GM18861 (cell line): ENCODE data around the gene TTR.
A peak's percentile ranks its signal among the peaks of the same experiment; 100 is the strongest.

ENCODE experiments used
- ATAC-seq: cut with Tn5 transposase; IDR thresholded peaks from one replicate; pipeline ENCODE4 v1.9.1; 2021; ENCODE audit not compliant: unreplicated experiment

TTR gene

DNA sequence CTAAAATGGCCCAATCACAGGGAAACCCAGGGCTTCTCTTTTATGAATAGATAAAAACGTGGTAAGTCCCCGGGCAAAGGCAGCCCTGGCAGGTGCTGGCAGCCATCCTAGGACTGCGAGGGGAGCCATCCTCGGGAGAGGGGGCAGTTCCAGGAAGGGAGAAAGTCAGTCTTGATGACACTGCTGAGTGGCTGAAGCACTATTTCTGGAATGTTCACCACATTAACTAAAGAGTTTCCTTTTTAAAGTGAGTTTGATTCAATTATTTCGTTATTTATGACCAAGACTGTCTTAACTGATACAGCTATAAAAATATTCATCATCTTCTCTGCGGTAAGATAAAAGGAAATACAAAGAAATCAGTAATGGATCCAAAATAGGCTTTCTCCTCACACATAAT is 20.4 kb downstream of the TTR start:
- no peak for ATAC-seq

DNA sequence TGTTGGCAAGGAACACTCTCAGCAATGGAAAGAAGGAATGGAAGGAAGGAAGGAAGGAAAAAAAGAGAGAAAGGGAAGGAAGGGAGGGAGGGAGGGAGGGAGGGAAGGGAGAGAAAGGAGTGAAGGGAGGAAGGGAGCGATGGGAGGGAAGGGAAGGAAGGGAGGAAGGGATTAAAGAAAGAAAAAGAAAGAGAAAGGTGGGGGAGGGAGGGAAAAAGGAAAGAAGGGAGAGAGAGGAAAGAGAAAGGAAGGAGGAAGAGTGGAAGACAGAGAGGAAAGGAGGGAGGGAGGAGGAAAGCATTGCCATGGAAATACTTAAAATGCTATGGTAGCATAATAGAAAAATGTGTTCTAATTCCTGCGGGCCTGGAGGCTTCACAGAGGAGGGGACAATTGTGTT is 22.4 kb downstream of the TTR start:
- ATAC-seq = no peak

DNA sequence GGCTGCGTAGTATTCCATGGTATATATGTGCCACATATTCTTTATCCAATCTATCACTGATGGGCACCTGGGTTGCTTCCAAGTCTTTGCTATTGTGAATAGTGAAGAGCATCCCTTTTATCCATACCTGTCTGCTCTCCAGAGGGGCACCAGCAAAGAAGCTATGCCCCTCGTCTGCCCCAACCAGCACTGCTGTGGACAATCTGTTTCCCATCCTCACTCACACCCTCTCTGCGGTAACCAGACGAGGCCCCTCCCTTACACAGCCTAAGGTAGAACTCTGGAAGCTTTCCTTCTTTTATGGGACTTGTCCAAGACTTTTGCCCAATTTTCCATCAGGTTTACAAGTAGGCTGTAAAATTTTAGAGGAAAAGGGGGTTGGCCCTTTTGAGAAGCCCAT is 24.9 kb downstream of the TTR start:
- ATAC-seq = no peak

DNA sequence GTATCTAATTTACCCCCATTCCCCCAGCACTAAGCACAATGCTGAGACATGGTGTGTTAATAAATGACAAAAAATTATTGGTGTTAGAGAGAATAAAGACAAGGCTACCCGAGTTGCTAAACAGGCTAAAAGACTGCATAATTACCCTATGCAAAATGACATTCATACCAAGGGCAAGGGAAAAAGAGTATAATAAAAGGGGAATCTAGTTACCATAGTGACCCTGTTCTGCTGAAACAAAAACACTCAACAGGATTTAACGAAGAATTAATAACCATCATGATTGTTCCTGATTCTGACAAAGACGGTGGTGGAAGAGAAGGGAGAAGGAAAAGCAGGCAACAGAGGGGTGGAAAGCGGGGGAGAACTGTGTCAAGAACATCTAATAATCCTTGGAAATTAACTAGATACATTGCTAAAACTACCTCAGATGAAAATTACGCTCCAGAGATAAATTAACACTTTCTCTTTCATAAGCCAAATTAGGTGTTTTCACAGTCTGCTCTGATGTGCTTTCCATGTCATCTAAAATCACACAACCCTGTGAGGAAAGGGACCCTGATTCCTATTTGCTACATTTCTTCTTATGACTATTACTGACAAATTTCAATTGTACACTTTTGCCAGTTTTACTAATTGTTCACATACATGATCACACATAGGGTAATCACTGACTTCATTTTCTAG is 25.5 kb downstream of the TTR start:
- ATAC-seq = no peak

DNA sequence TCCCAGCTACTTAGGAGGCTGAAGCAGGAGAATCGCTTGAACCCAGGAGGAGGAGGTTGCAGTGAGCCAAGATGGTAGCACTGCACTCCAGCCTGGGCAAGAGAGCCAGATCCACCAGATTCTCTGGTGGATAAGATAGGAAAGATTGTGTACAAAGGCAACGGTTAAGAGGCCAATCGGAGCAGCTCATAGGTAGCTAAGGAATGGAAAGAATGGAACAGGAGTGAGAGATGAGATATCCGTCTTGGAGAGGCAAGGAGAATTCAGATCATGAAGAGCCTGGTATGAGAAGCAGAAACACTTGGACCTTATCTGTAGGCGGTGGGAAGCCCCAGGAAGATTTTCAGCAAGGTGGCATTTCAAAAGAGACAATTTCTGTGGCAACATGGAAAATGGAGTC is 27.1 kb downstream of the TTR start:
- ATAC-seq = no peak

DNA sequence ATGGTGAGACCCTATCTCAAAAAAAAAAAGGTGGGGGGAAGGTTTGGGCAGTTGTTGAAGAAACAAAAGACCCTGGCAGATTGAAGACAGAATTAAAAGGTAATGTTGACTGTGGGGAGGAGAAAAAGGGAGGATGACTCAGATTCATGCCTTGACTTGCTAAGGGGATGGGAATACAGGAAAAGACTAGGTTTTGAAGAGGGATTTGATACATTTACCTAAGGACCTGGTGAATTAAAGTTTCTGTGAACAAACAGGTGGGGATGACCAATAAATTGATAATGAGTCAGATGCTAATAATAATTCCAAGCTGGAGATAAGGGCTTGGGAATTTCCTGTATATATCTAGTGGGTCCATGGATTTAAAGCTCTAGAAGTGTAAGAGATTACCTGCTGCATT is 27.6 kb downstream of the TTR start:
- ATAC-seq = no peak

DNA sequence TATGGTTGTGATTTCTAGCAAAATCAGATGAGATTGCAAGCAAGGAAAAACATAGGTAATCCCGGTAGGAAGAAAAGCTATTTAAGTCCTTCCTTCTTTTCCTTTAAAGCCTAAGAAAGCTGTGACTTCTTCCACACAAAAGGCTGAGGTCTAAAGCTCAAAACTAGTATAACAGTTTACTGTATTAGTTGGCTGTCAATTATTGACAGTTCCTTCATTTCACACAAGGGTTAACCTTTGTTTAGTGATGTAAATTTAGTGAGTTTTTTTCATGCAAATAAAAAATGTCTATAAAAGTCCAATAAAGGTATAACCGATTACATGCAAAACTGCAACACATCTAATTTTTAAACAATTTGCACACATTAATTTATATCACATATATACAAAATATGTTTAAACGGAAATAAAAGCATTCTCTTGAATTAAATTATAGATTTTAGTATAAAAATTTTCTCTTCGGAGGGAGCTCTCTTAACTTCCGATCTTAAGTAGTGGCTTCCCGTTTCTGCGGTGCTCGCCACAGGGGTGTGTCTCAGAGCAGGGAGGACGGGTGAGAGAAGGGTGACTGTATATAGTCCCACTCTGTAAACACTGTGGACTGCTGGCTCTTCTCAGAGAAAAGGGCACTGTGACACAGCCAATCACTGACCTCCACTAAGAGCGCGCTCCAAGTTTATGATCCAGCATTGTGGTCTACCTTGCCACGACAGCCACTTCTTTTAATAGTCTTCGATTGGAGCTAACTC is 33.4 kb downstream of the TTR start:
- ATAC-seq = no peak

DNA sequence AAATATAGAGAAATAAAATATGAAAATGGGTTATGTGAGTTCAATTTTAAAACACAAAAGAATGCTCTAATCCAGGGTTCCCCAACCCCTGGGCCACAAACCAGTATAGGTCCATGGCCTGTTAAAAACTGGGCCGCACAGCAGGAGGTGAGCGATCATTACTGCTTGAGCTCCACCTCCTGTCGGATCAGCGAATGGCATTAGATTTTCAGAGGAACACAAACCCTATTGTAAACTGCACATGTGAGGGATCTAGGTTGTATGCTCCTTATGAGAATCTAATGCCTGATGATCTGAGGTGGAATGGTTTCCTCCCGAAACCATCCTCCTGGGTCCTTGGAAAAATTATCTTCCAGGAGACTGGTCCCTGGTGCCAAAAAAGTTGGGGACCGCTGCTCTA is 34.7 kb downstream of the TTR start:
- ATAC-seq = no peak

DNA sequence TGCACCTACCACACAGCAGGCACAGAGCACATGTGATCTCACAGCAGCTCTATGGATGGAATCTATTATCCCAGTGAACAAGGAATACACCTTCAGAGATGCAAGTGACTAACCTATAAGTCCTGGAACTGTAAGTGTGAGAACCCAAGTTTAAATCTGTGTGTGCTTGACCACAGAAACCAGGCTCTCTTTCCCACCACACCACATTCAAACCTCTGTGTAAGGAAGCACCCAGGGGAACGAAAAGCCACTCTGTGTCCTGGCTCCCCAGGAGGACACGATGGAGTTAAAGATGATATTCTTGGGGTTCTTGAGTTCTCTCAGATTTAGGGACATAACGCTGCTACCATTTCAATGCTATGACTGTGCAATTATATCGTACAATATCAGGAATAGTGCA is 38.9 kb downstream of the TTR start:
- no peak for ATAC-seq

DNA sequence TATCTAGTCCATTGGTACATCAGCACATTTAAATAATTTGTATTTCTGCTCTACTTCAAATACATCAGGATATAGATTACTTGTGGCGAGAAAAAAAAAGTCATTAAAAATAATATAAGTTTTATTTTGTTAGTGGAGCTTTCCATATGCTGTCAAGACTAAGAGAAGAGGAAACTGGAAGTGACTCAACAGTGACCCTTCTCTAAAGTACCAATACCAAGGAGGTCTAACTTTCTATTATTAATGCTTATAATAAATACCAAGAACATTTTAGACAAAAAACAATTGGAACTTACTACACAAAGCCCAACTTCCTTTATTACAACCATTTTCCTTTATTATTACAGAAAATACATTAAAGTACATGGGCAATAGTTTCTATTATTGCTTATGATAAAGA is 39.8 kb downstream of the TTR start:
- no peak for ATAC-seq

DNA sequence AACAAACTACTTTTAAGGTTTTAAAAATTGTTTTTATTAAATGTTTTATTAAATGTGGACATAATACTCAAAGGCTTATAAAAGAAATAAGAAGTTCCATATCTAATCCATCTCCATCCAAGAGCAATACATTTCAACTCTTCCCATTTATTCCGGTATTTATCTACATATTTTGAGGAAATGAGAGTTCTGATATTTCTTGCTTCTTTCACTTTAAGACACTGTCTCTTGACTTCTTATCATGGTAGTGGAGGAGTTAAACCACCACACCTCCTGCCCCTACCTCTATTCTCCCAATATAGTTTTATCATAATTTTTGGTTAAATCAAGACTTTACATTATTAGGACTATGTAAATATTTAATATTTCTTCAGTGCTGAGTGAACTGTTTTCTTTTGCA is 40.7 kb downstream of the TTR start:
- no peak for ATAC-seq

DNA sequence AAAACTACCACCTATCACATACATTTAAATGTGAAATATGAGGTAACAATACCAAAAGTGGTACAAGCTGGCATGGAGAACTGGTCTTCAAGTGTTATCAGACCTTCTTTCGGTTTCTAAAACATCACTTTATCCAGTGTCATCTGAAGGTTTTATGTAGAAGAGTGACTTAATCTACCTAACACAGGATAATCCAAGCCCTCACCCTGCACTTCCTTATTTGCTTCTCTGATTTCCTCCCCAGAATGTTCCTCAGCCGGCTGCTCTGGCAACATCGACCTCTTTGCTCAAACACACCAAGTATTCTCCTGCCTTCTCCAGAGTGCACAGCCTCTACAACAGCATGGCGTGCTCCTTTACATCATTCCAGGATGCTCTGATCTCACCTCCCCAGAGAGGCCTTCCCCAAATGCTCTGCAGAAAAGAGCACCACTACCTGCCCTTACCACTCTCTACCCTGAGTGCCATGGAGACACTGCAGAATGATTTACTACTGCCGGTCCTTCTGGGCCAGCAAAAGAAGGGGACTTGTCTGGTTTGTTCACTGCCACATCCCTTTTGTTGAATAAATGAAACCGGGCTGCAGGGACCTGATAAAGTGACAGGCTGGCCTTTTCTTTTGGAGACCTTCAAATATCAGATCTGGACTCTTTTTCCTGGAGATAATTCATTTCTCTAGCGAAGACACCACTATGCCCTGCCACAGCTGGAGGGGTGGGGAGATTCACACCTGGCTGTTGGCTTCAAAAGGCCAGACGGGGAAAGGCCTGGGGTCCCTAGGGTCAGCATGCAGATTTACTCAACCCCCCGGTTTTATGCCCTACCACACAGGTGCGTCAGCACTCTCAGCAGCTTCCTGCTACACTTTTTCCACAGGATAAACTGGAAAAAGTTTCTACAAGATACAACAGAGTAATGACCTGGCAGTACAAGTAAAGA is 42.0 kb downstream of the TTR start:
- ATAC-seq = peak; percentile 22

DNA sequence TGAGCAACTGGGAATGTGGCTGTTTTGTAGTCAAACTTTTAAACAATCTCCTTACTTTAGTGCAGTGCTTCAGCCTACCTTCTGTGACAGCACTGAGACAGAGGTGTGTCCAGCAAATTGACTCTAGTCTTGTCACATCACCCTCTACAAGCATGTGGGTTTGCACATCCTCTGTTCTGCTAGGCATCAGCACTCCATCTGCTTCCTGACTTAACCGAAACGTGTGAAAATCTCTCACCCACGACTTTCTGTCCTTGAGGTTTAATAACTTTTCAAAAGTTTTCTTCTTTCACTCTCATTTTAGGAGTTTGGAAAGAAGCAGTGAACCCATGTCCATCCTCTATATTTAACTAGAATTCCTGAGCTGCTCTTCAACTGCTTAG is 42.6 kb downstream of the TTR start:
- ATAC-seq = peak; percentile 94

DNA sequence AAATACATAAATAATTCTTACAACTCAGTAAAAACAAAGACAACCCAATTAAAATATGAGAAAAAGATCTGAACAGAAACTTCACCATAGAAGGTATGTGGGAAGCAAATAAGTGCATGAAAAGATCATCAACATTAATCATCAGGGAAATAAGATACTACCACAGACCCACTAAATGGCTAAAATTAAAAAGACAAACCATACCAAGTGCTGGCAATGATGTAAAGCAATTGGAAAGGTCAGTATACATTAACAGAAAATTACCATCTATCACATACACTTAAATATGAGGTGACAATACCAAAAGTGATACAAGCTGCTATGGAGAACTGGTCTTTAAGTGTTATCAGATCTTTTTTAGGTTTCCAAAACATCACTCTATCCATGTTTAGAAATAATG is 44.7 kb downstream of the TTR start:
- no peak for ATAC-seq

DNA sequence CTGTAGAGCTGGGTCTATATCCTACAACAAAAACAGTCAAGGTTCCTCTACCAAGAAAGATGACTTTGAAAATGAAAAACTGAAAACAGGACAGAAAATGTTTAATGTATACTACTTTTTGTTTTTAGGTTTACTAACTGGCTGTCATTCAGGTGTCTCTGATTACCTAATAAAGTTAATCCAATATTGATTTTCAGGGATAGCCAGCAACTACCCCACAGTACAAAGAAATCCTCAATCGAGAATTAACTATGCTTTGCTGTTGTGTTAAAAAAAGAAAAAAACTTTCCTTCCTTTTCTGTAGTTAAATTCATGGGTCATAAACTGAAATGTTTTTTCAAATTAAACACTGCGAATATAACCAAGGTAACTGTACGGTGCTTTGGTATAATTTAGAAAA is 45.8 kb downstream of the TTR start:
- ATAC-seq = no peak

DNA sequence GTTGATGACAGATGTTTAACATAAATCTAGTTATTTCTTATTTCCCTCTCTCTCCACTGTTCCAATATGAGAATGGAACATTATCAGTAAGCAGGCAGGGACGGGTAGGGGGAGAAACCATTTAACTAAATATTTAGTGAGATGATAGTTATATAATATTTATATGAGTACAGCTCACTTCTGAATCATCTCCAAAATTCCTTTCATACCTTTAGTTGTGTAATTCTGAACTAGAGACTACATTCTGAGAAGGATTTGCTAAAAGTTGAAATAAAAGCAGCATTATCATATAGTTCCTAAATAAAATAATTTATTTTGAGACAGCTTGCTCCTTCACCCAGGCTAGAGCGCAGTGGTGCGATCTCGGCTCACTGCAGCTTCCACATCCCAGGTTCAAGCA is 51.3 kb downstream of the TTR start:
- ATAC-seq = no peak

DNA sequence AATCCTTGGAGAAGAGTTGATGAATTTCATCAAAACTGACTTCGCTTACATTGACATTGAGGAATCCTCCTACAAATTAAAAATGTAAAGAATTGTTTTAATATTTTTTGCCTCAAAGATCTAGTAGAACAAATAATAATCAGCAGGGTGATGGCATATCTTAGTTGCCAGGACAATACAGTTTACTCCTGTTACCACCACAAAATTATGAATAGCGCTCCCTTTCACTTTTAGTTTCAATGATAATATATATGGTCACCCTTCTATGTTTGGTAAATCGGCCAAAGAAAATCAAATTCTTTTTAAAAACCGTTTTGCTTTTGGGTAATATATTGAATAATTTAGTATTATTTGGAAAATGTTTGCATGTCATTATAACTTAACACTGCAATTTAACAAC is 53.7 kb downstream of the TTR start:
- ATAC-seq = no peak

DNA sequence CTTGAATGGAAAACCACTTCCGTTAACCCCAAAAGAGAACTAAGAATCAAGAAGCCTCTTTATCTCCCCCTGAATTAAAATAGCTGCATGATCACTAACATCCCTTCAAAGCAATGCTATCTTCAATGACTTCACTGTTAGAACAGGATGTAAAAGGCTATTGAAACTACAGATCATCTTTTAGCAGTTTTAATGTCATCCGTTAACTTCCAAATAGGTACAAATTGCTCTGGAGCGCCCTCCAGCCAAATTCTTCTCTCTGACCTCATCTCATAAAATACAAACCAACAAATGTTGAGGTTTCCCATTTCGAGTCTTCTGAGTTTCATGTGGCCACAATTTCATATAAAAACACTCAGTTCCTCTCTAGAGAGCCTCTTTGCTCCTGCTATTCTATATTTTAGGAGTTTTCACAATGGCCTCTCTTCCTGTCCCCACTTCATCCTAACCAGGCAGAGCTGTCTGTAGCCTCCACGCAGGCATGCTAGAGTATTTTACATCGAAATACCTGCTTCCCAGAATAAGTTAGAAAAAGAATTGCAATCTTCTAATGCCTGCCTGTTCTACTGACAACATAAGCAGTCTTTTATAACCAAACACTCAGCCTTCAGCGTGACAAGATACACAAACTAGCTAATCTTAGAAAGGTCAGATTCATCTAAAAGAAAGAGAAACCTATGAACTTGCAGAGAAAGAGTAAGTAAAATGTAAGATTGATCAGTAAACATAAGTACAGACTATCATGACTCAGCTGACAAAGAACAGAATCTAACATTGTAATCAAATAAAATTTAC is 54.9 kb downstream of the TTR start:
- ATAC-seq = no peak

DNA sequence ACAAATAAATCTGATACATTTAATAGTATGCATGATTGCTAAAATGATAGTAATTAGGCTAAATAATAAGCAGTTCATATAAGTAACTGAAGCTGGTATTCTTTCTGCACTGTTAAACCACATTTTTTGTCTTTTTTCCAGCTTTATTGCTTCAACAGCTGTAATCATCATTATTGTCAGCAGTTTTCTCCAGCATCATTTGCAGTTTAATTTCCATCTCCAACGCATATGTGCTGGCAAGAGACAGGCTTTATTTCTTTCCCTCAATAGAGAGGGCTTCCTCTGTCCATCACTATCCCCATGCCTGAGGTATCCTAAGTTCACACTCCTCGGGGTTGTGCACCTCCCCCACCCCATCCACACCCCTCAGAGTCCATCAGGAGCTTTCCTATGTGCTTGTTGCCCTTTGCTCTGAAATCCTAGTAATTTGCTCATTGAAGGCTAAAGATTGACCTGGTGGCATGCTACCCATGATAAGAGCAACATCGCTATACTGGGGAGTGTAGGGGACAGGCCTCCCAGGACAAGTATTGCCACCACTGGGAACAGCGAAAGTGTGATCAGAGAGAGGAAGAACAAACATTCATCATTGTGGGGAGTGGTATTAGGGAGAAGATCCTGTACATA is 55.6 kb downstream of the TTR start:
- ATAC-seq = no peak
